A549 (cell line): ENCODE results near the gene MRPL47. TPM values are rescaled to one million over a fixed set of nuclear protein-coding genes. Genes with fewer than 3 reads are reported as not detected.
"Not testable (repeated sequence)": the region's sequence is repeated elsewhere in the genome, so short reads cannot be mapped to it uniquely, and the experiment has no call there.

Source experiments
- ATAC-seq, 2 experiments: fragments of 200-7000 bp in 1 of 2; fragments of >200 bp in 1 of 2; cut with Nextera tagmentation in 1 of 2; cut with Tn5 transposase in 1 of 2; 3 replicates each; pipeline versions ENCODE4 v1.8.0 to v1.9.1; 2018 to 2020; ENCODE audit warnings: mild to moderate bottlenecking in 1 of 2, moderate library complexity in 1 of 2
- CTCF ChIA-PET: fragments of 300-600 bp; sonication (Branson Sonifier 250); formaldehyde crosslinking; extraction: SDS; loops from one replicate; lab custom pipeline; 2021; ENCODE audit warnings: antibody characterized with exemption, inconsistent platforms; lab: Yijun Ruan, JAX
- POLR2A ChIA-PET: fragments of 350-600 bp; formaldehyde crosslinking; extraction: SDS; loops from one replicate; lab custom pipeline; 2021; ENCODE audit warnings: antibody characterized with exemption, inconsistent platforms; lab: Yijun Ruan, JAX
- DNase-seq, 2 experiments: peaks; one replicate each; pipeline versions ENCODE4 v3.0.0 to v3.0.0-alpha.2; 2011 to 2016; ENCODE audit warnings: low read depth in 1 of 2, low spot score in 1 of 2
- FAIRE-seq: peaks from 2 replicates; lab custom pipeline; 2011; peaks lifted over from hg19 to GRCh38; lab: Jason Lieb, UNC
- H3K27ac ChIP-seq, 2 experiments: fragments of >200 bp; sonication (Bioruptor Twin); formaldehyde crosslinking; 3 replicates each; pipeline ENCODE4 v1.5.1; 2016 to 2017
- H3K4me1 ChIP-seq: fragments of >200 bp; sonication (Bioruptor Twin); formaldehyde crosslinking; 3 replicates; pipeline ENCODE4 v1.6.1; 2016
- H3K4me2 ChIP-seq: fragments of >200 bp; sonication (Bioruptor Twin); formaldehyde crosslinking; 3 replicates; pipeline ENCODE4 v1.6.1; 2016
- H3K4me3 ChIP-seq: fragments of >200 bp; sonication (Bioruptor Twin); formaldehyde crosslinking; 3 replicates; pipeline ENCODE4 v1.5.1; 2016
- H3K9me3 ChIP-seq: fragments of >200 bp; sonication (Bioruptor Twin); formaldehyde crosslinking; 3 replicates; pipeline ENCODE4 v1.6.1; 2016
- CHD2 ChIP-seq: fragments of 150-350 bp; IDR thresholded peaks from 2 replicates; pipeline ENCODE4 v1.6.1; 2014; ENCODE audit warnings: low read length; ENCODE audit not compliant: partially characterized antibody
- ESRRA ChIP-seq: fragments of 150-350 bp; IDR thresholded peaks from 2 replicates; pipeline ENCODE4 v1.6.1; 2014; ENCODE audit warnings: mild to moderate bottlenecking, low read length, borderline replicate concordance
- GATA3 ChIP-seq: IDR thresholded peaks from 2 replicates; pipeline ENCODE4 v1.6.1; 2012; ENCODE audit warnings: borderline replicate concordance
- HOXA7 ChIP-seq: fragments of 250-450 bp; sonication (Bioruptor Pico); IDR thresholded peaks from 2 replicates; pipeline ENCODE4 v1.5.0; 2020; ENCODE audit warnings: mild to moderate bottlenecking, moderate library complexity
- JUN ChIP-seq, 2 experiments: fragments of >200 bp; sonication (Bioruptor Twin); formaldehyde crosslinking; IDR thresholded peaks; 2 replicates in 1 of 2; 3 replicates in 1 of 2; pipeline ENCODE4 v1.6.1; 2016 to 2017
- JUNB ChIP-seq: fragments of >200 bp; sonication (Bioruptor Twin); formaldehyde crosslinking; IDR thresholded peaks from 2 replicates; pipeline ENCODE4 v1.6.1; 2016
- MAZ ChIP-seq: fragments of 150-350 bp; IDR thresholded peaks from 2 replicates; pipeline ENCODE4 v1.6.1; 2014; ENCODE audit warnings: antibody characterized with exemption, low read depth, low read length, borderline replicate concordance
- MYC ChIP-seq: IDR thresholded peaks from 2 replicates; pipeline ENCODE4 v1.6.1; 2012; ENCODE audit warnings: mild to moderate bottlenecking, inconsistent platforms, low read length, improper control_type of control experiment, borderline replicate concordance
- RAD21 ChIP-seq, 2 experiments: fragments of >200 bp in 1 of 2; sonication (Bioruptor Twin) in 1 of 2; formaldehyde crosslinking in 1 of 2; IDR thresholded peaks in 1 of 2; conservative IDR thresholded peaks in 1 of 2; 2 replicates in 1 of 2; 3 replicates in 1 of 2; pipeline ENCODE4 v1.6.1; 2012 to 2018; ENCODE audit warnings: inconsistent platforms in 1 of 2
- SREBF2 ChIP-seq: fragments of 450-650 bp; IDR thresholded peaks from 2 replicates; pipeline ENCODE4 v1.6.1; 2014; ENCODE audit warnings: mild to moderate bottlenecking, moderate library complexity
- TFCP2L1 ChIP-seq: fragments of 250-450 bp; sonication (Bioruptor Pico); IDR thresholded peaks from 2 replicates; pipeline ENCODE4 v1.5.0; 2021; ENCODE audit warnings: mild to moderate bottlenecking
- TP53 ChIP-seq: fragments of 250-450 bp; sonication (Bioruptor Pico); IDR thresholded peaks from 2 replicates; pipeline ENCODE4 v1.5.0; 2021; ENCODE audit warnings: mild to moderate bottlenecking, moderate library complexity
- ZNF302 ChIP-seq: fragments of 250-450 bp; sonication (Bioruptor Pico); IDR thresholded peaks from 2 replicates; pipeline ENCODE4 v1.9.0; 2021; ENCODE audit warnings: inconsistent platforms, mild to moderate bottlenecking, moderate library complexity
- WGBS: methylation state at CpG from one replicate; pipeline ENCODE4 v1.1.6; 2017; ENCODE audit errors: missing lambda C conversion rate; 5-methylcytosine and 5-hydroxymethylcytosine counted together
- polyA plus RNA-seq, 4 experiments: library from polyadenylated mRNA; depleted of rRNA in 3 of 4; stranded (reverse); fragments of >200 nt; fragmentation: RNase III in 1 of 4; extraction: RNeasy Plus Mini Kit Qiagen cat#74134 plus additional on column Dnase treatment in 1 of 4; gene quantifications; 2 replicates in 3 of 4; 3 replicates in 1 of 4; pipeline ENCODE4 v1.2.3, GENCODE V29; 2011 to 2017
- TF ChIP-seq, protein P1 (sequence below): fragments of 200-600 bp; sonication (generic); IDR thresholded peaks from 2 replicates; pipeline ENCODE4 v1.6.1; 2016; ENCODE audit warnings: antibody characterized with exemption, mild to moderate bottlenecking, moderate library complexity
- TF ChIP-seq, protein P2 (sequence below): fragments of >200 bp; sonication (Bioruptor Twin); formaldehyde crosslinking; IDR thresholded peaks from 3 replicates; pipeline ENCODE4 v1.5.1; 2016
- TF ChIP-seq, protein P3 (sequence below): IDR thresholded peaks from 2 replicates; pipeline ENCODE4 v1.6.1; 2012
- TF ChIP-seq, protein P4 (sequence below): fragments of >200 bp; sonication (Bioruptor Twin); formaldehyde crosslinking; IDR thresholded peaks from 3 replicates; pipeline ENCODE4 v1.6.1; 2016

Gene MRPL47
- polyA plus RNA-seq, 2 of the 4 experiments (the other 2 are of a cell fraction), result 49.2 to 79.8 TPM

DNA sequence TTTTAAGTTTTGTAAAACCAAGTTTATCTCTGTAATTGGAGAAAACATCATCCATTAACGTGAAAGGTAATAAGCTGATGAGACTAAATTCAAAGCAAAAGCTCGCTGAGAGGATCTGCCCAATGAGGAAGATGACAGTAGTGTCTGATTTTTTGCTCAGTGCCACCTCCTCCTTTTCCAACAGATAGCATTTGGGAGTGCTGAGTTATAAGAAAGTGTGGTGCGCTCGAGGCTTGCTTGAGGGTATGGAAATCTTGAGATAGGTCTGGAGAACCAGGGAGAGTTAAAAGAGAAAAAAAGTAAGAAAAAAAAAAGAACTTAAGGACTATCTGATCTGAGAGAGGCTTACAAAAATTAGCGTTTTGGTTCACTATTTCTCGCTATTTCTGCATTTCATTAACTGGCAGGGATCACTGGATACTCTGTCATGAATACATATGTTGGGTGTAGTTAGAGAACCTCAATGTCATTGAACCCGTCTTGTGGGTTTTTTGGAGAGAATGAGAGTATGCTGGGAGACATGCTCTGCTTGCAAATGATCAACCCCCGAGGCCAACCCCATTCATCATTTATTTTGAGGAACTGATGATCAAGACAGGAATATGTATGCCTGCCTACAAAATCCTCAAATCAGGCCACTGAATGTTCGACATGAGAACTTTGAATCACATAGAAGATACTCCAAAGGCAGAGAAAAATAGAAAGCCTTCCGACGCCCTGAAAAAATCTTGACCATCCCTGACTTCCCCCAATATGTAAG, 47.4 kb upstream of the MRPL47 start:
- ChIA-PET POLR2A (interaction anchor here (0.5 to 1.3 kb wide), 2 partner anchors 47 to 1836 kb away, joined by 3 to 4 read pairs; partner anchors contain the start of genes MRPL47 and NDUFB5), CTCF (interaction anchor here (0.6 to 3.1 kb wide), 3 partner anchors 8 to 225 kb away, joined by 3 to 27 read pairs (median 3); no protein-coding TSS in a partner anchor)
- no peak for ATAC-seq
- Histone ChIP-seq H3K4me2 (peak overlapping the region; percentile 69), H3K4me1 (peaks cover 12% of the 10 kb centered on the region; the same call in 2 of the 3 replicates), H3K27ac (peak overlapping the region; percentile 93 to 99), H3K4me3 (peak overlapping the region; percentile 81), H3K9me3 (no peaks in the 10 kb centered on the region)
- no peak for TF ChIP-seq CHD2
- no peak for TF ChIP-seq RAD21 (conservative IDR thresholded peaks at IDR 0.05 in 1 of 2, IDR thresholded peaks at IDR 0.05 in 1 of 2)
- TF ChIP-seq SREBF2, result no peak
- WGBS, result 61% methylated on average over 11 of the region's 11 CpGs
- FAIRE-seq, result no peak
- no peak for DNase-seq

DNA sequence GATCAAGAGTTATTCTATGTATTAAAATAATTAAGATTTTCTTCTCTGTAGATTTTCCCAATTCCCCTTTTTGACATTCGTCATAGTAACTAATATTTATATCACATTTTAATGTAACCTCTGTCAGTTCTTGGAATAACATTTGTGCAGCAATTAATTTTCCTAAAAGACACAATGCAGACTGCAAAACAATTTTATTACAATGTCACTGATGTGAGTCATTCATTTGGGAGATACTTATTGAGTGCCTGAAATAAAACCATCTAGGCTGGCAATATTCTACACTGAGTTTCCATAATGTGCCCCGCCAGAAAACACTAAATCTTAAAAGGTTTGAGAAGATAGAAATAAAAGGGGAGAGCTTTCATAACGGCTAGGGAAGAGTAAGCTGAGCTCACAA, 41.7 kb upstream of the MRPL47 start:
- TF ChIP-seq HOXA7, result no peak
- no peak for TF ChIP-seq TP53
- TF ChIP-seq ESRRA, result no peak
- TF ChIP-seq GATA3, result no peak
- no peak for TF ChIP-seq JUN (IDR thresholded peaks at IDR 0.05)
- no peak for TF ChIP-seq JUNB
- TF ChIP-seq ZNF302 (CRISPR knock-in tag), result no peak
- TF ChIP-seq MAZ, result no peak
- TF ChIP-seq, protein P1, sequence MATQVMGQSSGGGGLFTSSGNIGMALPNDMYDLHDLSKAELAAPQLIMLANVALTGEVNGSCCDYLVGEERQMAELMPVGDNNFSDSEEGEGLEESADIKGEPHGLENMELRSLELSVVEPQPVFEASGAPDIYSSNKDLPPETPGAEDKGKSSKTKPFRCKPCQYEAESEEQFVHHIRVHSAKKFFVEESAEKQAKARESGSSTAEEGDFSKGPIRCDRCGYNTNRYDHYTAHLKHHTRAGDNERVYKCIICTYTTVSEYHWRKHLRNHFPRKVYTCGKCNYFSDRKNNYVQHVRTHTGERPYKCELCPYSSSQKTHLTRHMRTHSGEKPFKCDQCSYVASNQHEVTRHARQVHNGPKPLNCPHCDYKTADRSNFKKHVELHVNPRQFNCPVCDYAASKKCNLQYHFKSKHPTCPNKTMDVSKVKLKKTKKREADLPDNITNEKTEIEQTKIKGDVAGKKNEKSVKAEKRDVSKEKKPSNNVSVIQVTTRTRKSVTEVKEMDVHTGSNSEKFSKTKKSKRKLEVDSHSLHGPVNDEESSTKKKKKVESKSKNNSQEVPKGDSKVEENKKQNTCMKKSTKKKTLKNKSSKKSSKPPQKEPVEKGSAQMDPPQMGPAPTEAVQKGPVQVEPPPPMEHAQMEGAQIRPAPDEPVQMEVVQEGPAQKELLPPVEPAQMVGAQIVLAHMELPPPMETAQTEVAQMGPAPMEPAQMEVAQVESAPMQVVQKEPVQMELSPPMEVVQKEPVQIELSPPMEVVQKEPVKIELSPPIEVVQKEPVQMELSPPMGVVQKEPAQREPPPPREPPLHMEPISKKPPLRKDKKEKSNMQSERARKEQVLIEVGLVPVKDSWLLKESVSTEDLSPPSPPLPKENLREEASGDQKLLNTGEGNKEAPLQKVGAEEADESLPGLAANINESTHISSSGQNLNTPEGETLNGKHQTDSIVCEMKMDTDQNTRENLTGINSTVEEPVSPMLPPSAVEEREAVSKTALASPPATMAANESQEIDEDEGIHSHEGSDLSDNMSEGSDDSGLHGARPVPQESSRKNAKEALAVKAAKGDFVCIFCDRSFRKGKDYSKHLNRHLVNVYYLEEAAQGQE, result no peak
- ChIA-PET CTCF (interaction anchor here (1.0 kb wide), 1 partner anchor 32 kb away, joined by 4 read pairs; no protein-coding TSS in a partner anchor), POLR2A (no interaction called here)
- no peak for FAIRE-seq
- Histone ChIP-seq H3K4me2 (no peak overlapping the region), H3K4me3 (no peak overlapping the region), H3K27ac (no peak overlapping the region), H3K9me3 (no peaks in the 10 kb centered on the region), H3K4me1 (peaks cover 12% of the 10 kb centered on the region)
- no peak for DNase-seq
- WGBS, result 76% methylated on average over 3 of the region's 3 CpGs
- no peak for ATAC-seq

DNA sequence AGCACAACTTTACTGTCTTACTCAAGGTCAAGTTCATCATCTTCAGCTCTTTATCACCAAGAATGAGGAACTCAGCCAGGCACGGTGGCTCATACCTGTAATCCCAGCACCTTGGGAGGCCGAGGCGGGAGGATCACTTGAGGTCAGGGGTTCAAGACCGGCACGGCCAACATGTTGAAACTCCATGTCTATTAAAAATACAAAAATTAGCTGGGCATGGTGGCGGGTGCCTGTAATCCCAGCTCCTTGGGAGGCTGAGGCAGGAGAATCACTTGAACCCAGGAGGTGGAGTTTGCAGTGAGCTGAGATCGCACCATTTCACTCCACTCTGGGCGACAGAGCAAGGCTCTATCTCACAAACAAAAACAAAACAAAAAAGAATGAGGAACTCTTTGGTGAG, 39.4 kb upstream of the MRPL47 start:
- not testable (repeated sequence) for FAIRE-seq, H3K4me3 ChIP-seq, H3K9me3 ChIP-seq, ATAC-seq, DNase-seq
- Histone ChIP-seq H3K4me1 (peaks cover 12% of the 10 kb centered on the region), H3K4me2 (peak overlapping the region; percentile 27), H3K27ac (peak overlapping the region in 1 of 2 experiments; percentile 75; a peak in 4 of 6 replicates)
- 89% methylated on average over 8 of the region's 8 CpGs for WGBS
- POLR2A ChIA-PET, result interaction anchor here (0.7 kb wide), 1 partner anchor 9 kb away, joined by 3 read pairs; the partner anchor contains the start of gene USP13
- CTCF ChIA-PET, result interaction anchor here (0.6 to 0.9 kb wide), 2 partner anchors 15 to 185 kb away, joined by 3 read pairs; no protein-coding TSS in a partner anchor

DNA sequence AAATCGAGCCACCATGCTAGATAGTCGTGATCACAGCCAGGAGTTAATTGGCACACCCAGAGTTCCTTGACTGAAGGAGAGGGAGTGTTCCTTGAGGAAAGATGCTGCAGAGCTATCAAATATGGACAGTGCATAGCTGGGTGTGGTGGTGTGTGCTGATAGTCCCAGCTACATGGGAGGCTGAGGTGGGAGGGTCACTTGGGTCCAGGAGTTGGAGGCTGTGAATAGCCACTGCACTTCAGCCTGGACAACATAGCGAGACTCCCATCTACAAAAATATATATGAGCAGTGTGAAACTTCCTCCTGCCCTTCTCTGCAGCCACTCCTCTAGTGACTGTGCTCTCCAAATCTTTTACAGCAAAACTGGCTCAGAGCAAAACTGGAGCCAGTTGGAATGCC, 38.4 kb upstream of the MRPL47 start:
- TF ChIP-seq MYC (no peak), TFCP2L1 (CRISPR knock-in tag) (no peak), CHD2 (no peak)
- TF ChIP-seq, protein P2, sequence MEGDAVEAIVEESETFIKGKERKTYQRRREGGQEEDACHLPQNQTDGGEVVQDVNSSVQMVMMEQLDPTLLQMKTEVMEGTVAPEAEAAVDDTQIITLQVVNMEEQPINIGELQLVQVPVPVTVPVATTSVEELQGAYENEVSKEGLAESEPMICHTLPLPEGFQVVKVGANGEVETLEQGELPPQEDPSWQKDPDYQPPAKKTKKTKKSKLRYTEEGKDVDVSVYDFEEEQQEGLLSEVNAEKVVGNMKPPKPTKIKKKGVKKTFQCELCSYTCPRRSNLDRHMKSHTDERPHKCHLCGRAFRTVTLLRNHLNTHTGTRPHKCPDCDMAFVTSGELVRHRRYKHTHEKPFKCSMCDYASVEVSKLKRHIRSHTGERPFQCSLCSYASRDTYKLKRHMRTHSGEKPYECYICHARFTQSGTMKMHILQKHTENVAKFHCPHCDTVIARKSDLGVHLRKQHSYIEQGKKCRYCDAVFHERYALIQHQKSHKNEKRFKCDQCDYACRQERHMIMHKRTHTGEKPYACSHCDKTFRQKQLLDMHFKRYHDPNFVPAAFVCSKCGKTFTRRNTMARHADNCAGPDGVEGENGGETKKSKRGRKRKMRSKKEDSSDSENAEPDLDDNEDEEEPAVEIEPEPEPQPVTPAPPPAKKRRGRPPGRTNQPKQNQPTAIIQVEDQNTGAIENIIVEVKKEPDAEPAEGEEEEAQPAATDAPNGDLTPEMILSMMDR, result no peak
- TF ChIP-seq, protein P3, sequence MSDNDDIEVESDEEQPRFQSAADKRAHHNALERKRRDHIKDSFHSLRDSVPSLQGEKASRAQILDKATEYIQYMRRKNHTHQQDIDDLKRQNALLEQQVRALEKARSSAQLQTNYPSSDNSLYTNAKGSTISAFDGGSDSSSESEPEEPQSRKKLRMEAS, result no peak
- TF ChIP-seq, protein P4, sequence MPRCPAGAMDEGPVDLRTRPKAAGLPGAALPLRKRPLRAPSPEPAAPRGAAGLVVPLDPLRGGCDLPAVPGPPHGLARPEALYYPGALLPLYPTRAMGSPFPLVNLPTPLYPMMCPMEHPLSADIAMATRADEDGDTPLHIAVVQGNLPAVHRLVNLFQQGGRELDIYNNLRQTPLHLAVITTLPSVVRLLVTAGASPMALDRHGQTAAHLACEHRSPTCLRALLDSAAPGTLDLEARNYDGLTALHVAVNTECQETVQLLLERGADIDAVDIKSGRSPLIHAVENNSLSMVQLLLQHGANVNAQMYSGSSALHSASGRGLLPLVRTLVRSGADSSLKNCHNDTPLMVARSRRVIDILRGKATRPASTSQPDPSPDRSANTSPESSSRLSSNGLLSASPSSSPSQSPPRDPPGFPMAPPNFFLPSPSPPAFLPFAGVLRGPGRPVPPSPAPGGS, result no peak
- Histone ChIP-seq H3K4me1 (peaks cover 12% of the 10 kb centered on the region), H3K27ac (no peak overlapping the region), H3K4me3 (no peak overlapping the region), H3K4me2 (no peak overlapping the region), H3K9me3 (no peaks in the 10 kb centered on the region)
- WGBS, result 69% methylated on average over 3 of the region's 3 CpGs
- FAIRE-seq, result no peak
- POLR2A ChIA-PET, result no interaction called here
- no peak for DNase-seq
- CTCF ChIA-PET, result no interaction called here
- no peak for ATAC-seq
